ENCODE data around the gene ZCCHC7.

DNA sequence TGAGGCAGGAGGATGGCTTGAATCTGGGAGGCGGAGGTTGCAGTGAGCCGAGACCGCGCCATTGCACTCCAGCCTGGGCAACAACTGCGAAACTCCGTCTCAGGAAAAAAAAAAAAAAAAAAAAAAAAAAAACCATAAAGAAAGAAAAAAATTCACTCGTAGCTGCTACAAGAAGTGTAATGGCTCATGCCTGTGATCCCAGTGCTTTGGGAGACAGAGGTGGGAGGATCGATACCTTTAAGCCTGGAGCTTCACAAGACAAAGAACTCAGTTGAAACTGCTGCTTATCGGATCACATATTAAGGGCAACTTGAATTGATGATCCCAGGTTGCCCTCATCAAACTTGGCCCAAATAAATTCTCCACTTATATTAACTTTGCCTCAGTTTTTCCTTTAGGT lies 1.0 kb upstream of the ZCCHC7 start:
- TF ChIP-seq, protein P1, sequence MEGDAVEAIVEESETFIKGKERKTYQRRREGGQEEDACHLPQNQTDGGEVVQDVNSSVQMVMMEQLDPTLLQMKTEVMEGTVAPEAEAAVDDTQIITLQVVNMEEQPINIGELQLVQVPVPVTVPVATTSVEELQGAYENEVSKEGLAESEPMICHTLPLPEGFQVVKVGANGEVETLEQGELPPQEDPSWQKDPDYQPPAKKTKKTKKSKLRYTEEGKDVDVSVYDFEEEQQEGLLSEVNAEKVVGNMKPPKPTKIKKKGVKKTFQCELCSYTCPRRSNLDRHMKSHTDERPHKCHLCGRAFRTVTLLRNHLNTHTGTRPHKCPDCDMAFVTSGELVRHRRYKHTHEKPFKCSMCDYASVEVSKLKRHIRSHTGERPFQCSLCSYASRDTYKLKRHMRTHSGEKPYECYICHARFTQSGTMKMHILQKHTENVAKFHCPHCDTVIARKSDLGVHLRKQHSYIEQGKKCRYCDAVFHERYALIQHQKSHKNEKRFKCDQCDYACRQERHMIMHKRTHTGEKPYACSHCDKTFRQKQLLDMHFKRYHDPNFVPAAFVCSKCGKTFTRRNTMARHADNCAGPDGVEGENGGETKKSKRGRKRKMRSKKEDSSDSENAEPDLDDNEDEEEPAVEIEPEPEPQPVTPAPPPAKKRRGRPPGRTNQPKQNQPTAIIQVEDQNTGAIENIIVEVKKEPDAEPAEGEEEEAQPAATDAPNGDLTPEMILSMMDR (IDR thresholded peaks at IDR 0.05 in 4 of 5, conservative IDR thresholded peaks at IDR 0.05 in 1 of 5) = no peak
- no peak for TF ChIP-seq POLR2A (IDR thresholded peaks at IDR 0.05)

Measured in gastrocnemius medialis (tissue), 4 donors.